ENCODE data around the gene PTPRK.

DNA sequence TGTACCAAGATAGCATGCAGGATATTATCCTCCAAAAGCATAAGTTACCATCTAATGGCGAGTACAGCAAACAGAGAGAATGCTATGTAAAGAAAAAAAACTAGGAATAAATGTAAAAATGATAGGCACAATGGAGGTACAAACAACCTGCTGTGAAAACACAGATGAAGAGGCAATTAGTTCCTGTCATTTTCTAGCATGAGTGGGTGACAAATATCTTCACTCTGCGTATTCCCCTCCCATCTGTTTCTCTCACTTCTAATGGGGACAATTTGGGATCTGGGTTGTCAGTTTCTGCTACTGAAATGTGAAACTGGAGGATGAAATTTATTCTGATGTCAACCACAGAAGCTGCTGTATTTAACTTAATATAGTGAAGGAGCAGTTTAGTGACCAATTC is 11.7 kb upstream of the PTPRK start:
- TF ChIP-seq, protein P1, sequence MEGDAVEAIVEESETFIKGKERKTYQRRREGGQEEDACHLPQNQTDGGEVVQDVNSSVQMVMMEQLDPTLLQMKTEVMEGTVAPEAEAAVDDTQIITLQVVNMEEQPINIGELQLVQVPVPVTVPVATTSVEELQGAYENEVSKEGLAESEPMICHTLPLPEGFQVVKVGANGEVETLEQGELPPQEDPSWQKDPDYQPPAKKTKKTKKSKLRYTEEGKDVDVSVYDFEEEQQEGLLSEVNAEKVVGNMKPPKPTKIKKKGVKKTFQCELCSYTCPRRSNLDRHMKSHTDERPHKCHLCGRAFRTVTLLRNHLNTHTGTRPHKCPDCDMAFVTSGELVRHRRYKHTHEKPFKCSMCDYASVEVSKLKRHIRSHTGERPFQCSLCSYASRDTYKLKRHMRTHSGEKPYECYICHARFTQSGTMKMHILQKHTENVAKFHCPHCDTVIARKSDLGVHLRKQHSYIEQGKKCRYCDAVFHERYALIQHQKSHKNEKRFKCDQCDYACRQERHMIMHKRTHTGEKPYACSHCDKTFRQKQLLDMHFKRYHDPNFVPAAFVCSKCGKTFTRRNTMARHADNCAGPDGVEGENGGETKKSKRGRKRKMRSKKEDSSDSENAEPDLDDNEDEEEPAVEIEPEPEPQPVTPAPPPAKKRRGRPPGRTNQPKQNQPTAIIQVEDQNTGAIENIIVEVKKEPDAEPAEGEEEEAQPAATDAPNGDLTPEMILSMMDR (IDR thresholded peaks at IDR 0.05), result no peak
- TF ChIP-seq POLR2A (IDR thresholded peaks at IDR 0.05), result no peak
